Osteoblast (primary cell): ENCODE data around the gene USP1. TPM values are rescaled to one million over a fixed set of nuclear protein-coding genes. Genes with fewer than 3 reads are reported as not detected.

ENCODE experiments used
- DNase-seq: peaks from one replicate; pipeline ENCODE4 v3.0.0; 2011; ENCODE audit warnings: low spot score, mixed read lengths; ENCODE audit not compliant: insufficient read length; ENCODE audit errors: missing footprints
- H2AFZ ChIP-seq: 2 replicates; pipeline ENCODE4 v1.6.0; 2011; ENCODE audit warnings: mild to moderate bottlenecking, low read length
- H3K27ac ChIP-seq: 2 replicates; pipeline ENCODE4 v1.5.1; 2011; ENCODE audit warnings: mild to moderate bottlenecking, low read depth, low read length, moderate library complexity
- H3K27me3 ChIP-seq: 2 replicates; pipeline ENCODE4 v1.6.0; 2012; ENCODE audit warnings: mild to moderate bottlenecking, control low read depth, inconsistent platforms, low read length, moderate library complexity; ENCODE audit not compliant: insufficient read depth
- H3K36me3 ChIP-seq: 2 replicates; pipeline ENCODE4 v1.5.1; 2011; ENCODE audit warnings: mild to moderate bottlenecking, low read length, control low read depth, moderate library complexity; ENCODE audit not compliant: insufficient read depth
- H3K4me1 ChIP-seq: 2 replicates; pipeline ENCODE4 v1.5.1; 2011; ENCODE audit warnings: mild to moderate bottlenecking, low read length, control low read depth, moderate library complexity; ENCODE audit not compliant: insufficient read depth
- H3K4me2 ChIP-seq: 2 replicates; pipeline ENCODE4 v1.6.0; 2011; ENCODE audit warnings: mild to moderate bottlenecking, low read length; ENCODE audit not compliant: insufficient read depth
- H3K4me3 ChIP-seq: fragments of 200-600 bp; sonication (generic); 3 replicates; pipeline ENCODE4 v1.5.1; 2012; ENCODE audit warnings: mild to moderate bottlenecking, low read length, inconsistent platforms; ENCODE audit not compliant: insufficient read depth
- H3K79me2 ChIP-seq: 2 replicates; pipeline ENCODE4 v1.6.0; 2012; ENCODE audit warnings: mild to moderate bottlenecking, low read length, control low read depth, inconsistent platforms; ENCODE audit not compliant: insufficient read depth
- H3K9me3 ChIP-seq: 2 replicates; pipeline ENCODE4 v1.5.1; 2011; ENCODE audit warnings: low read depth, low read length, control low read depth
- H4K20me1 ChIP-seq: 2 replicates; pipeline ENCODE4 v1.6.0; 2012; ENCODE audit warnings: mild to moderate bottlenecking, low read length, control low read depth; ENCODE audit not compliant: insufficient read depth
- total RNA-seq: library from RNA; depleted of rRNA; stranded (reverse); fragments of >200 nt; gene quantifications from 2 replicates; pipeline ENCODE4 v1.2.3, GENCODE V29; 2012
- TF ChIP-seq, protein P1 (sequence below): IDR thresholded peaks from 2 replicates; pipeline ENCODE4 v1.5.1; 2011; ENCODE audit warnings: mild to moderate bottlenecking, low read depth, low read length, moderate library complexity; ENCODE audit errors: extremely low read depth

Gene USP1
- total RNA-seq, 1 donor: 23.5 TPM

DNA sequence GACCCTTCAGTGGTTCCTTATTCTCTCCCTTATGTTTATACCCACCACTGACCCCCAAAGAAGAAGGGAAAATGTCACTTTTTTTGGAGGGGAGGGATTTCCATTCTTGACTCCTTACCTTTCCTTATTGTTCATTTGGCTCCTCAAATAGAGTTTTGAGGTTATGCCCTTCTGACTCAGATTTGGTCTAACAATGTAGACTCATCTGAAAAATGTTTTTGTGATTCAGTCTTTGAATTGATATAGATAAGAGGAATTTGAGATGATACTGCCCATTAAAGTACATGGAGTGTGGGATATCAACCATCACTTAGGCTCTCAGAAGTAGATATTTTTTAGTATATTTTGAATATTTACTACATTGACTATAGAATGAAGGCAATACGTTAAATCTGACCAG lies 16.1 kb downstream of the USP1 start:
- no peaks in the 10 kb centered on the region for H3K4me1 ChIP-seq
- H2AFZ ChIP-seq: no peak overlapping the region
- no peaks in the 10 kb centered on the region for H3K27me3 ChIP-seq
- H3K9me3 ChIP-seq: no peaks in the 10 kb centered on the region
- H3K36me3 ChIP-seq: peaks cover 53% of the 10 kb centered on the region
- no peak overlapping the region for H3K4me2 ChIP-seq
- no peak for DNase-seq
- no peaks in the 10 kb centered on the region for H4K20me1 ChIP-seq
- TF ChIP-seq, protein P1, sequence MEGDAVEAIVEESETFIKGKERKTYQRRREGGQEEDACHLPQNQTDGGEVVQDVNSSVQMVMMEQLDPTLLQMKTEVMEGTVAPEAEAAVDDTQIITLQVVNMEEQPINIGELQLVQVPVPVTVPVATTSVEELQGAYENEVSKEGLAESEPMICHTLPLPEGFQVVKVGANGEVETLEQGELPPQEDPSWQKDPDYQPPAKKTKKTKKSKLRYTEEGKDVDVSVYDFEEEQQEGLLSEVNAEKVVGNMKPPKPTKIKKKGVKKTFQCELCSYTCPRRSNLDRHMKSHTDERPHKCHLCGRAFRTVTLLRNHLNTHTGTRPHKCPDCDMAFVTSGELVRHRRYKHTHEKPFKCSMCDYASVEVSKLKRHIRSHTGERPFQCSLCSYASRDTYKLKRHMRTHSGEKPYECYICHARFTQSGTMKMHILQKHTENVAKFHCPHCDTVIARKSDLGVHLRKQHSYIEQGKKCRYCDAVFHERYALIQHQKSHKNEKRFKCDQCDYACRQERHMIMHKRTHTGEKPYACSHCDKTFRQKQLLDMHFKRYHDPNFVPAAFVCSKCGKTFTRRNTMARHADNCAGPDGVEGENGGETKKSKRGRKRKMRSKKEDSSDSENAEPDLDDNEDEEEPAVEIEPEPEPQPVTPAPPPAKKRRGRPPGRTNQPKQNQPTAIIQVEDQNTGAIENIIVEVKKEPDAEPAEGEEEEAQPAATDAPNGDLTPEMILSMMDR: no peak
- no peak overlapping the region for H3K4me3 ChIP-seq
- H3K27ac ChIP-seq: no peak overlapping the region
- H3K79me2 ChIP-seq: no peaks in the 10 kb centered on the region

DNA sequence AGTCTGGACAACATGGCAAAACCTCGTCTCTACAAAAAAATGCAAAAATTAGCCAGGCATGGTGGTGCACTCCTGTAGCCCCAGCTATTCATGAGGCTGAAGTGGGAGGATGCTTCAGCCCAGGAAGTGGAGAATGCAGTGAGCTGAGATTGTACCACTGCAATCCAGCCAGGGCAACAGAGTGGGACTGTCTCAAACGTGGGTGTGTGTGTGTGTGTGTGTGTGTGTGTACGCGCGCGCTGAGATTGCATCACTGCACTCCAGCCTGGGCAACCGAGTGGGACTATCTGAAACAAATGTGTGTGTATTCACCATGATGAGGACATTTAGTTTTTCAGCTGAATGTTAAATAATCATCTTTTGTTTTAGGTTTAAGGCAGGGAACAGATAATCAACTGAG lies 21.1 kb downstream of the USP1 start:
- no peak overlapping the region for H3K4me3 ChIP-seq
- no peaks in the 10 kb centered on the region for H4K20me1 ChIP-seq
- TF ChIP-seq, protein P1: no peak
- no peak overlapping the region for H2AFZ ChIP-seq
- H3K27me3 ChIP-seq: no peaks in the 10 kb centered on the region
- no peaks in the 10 kb centered on the region for H3K79me2 ChIP-seq
- no peaks in the 10 kb centered on the region for H3K9me3 ChIP-seq
- no peak overlapping the region for H3K4me2 ChIP-seq
- no peak for DNase-seq
- no peaks in the 10 kb centered on the region for H3K4me1 ChIP-seq
- peaks cover 23% of the 10 kb centered on the region for H3K36me3 ChIP-seq
- no peak overlapping the region for H3K27ac ChIP-seq

DNA sequence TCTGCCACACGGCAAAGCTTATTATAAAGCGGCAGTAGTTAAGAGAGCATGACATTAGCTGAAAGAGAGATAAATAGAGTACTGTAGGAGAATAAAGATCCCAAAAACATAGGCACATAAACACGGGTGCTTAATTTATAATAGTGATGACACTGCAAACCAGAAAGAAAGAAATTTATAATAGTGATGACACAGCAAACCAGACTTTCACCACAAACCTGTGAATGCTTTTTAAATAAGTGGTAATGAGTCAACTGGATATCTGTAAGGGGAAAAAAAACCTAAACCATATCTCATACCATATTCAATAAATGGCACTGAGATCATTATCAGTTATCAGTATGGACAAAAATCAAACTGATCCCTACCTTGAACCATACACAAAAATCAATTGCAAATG lies 25.5 kb downstream of the USP1 start:
- Histone ChIP-seq H3K79me2 (no peaks in the 10 kb centered on the region), H3K27me3 (no peaks in the 10 kb centered on the region), H3K4me2 (no peak overlapping the region), H3K36me3 (peaks cover 22% of the 10 kb centered on the region), H3K4me3 (no peak overlapping the region), H3K27ac (no peak overlapping the region), H4K20me1 (no peaks in the 10 kb centered on the region), H3K4me1 (no peaks in the 10 kb centered on the region), H3K9me3 (no peaks in the 10 kb centered on the region), H2AFZ (no peak overlapping the region)
- no peak for DNase-seq
- TF ChIP-seq, protein P1: no peak

DNA sequence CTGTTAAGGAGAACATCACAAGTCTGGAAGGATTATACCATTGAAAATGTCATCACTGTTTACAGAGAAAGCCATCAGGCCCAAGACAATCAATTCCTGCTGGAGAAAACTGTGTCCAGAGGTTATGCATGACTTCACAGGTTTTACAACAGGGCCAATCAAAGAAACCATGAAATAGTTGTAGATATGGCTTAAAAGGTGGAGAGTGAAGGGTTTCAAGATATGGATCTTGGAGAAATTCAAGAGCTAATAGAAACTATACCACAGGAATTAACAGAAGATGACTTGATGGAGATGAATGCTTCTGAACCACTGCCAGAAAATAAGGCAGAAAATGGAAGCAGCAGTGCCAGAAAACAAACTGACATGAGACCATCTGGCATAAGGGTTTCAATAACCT lies 30.2 kb downstream of the USP1 start:
- H3K4me3 ChIP-seq: no peak overlapping the region
- H3K4me1 ChIP-seq: no peaks in the 10 kb centered on the region
- H3K79me2 ChIP-seq: no peaks in the 10 kb centered on the region
- H2AFZ ChIP-seq: no peak overlapping the region
- no peaks in the 10 kb centered on the region for H3K9me3 ChIP-seq
- no peaks in the 10 kb centered on the region for H3K27me3 ChIP-seq
- TF ChIP-seq, protein P1: no peak
- H4K20me1 ChIP-seq: no peaks in the 10 kb centered on the region
- peaks cover 29% of the 10 kb centered on the region for H3K36me3 ChIP-seq
- DNase-seq: peak; percentile 10
- no peak overlapping the region for H3K27ac ChIP-seq
- no peak overlapping the region for H3K4me2 ChIP-seq
